Measurements from ENCODE around the gene PARD3. TPM values are rescaled to one million over a fixed set of nuclear protein-coding genes. Genes with fewer than 3 reads are reported as not detected.

The PARD3 gene
- total RNA-seq, 1 donor from 2014 or later = 58.7 TPM

DNA sequence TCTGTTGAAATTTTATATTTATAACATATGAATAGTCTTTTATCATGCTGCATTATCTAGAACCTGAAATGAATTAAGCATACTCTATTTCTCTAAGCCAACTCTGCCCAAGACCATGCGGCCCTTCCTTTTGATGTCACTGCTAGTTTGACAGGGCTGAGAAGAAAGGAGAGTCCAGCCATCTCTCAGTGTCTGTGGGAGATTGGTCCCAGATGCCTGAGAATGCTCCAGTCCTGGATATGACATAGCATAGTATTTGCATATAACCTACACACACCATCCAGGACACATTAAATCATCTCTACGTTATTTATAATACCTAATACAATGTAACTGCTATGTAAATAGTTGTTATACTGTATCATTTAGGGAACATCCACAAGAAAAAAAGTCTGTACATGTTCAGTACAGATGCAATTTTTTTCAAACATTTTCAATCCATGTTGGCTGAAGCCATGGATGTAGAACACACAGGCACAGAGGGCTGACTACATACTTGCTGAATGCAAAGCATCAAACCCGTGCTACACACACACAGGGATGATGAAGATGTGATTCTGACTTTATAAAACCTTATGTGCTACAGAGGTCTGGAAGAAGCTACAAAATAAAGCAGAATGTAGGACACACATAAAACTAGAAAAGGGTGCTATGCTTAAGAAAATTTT is 315.4 kb downstream of the PARD3 start:
- Histone ChIP-seq H4K20me1 (ENCODE audit: low read depth) (no peaks in the 10 kb centered on the region), H3K9ac (no peak overlapping the region), H3K9me3 (ENCODE audit: low read depth) (no peaks in the 10 kb centered on the region), H3K79me2 (ENCODE audit: low read depth) (no peaks in the 10 kb centered on the region), H2AFZ (replicated peaks) (no peak overlapping the region), H3K27me3 (no peaks in the 10 kb centered on the region), H3K4me3 (no peak overlapping the region), H3K4me1 (no peaks in the 10 kb centered on the region), H3K27ac (no peak overlapping the region), H3K36me3 (no peaks in the 10 kb centered on the region), H3K4me2 (no peak overlapping the region), H3F3A (ENCODE audit: low read depth) (no peaks in the 10 kb centered on the region)
- DNase-seq (ENCODE audit: low spot score) = no peak
- Mint-ChIP-seq H3K36me3 (peaks cover 12% of the 10 kb centered on the region), H3K27me3 (ENCODE audit: insufficient read depth, low read depth) (peaks cover 2% of the 10 kb centered on the region), H3K4me3 (no peak overlapping the region), H3K27ac (no peak overlapping the region), H3K9me3 (peaks cover 2% of the 10 kb centered on the region), H3K4me1 (peaks cover 19% of the 10 kb centered on the region)
- no peak for TF ChIP-seq EZH2phosphoT487 (IDR thresholded peaks at IDR 0.05)
- TF ChIP-seq, protein P1, sequence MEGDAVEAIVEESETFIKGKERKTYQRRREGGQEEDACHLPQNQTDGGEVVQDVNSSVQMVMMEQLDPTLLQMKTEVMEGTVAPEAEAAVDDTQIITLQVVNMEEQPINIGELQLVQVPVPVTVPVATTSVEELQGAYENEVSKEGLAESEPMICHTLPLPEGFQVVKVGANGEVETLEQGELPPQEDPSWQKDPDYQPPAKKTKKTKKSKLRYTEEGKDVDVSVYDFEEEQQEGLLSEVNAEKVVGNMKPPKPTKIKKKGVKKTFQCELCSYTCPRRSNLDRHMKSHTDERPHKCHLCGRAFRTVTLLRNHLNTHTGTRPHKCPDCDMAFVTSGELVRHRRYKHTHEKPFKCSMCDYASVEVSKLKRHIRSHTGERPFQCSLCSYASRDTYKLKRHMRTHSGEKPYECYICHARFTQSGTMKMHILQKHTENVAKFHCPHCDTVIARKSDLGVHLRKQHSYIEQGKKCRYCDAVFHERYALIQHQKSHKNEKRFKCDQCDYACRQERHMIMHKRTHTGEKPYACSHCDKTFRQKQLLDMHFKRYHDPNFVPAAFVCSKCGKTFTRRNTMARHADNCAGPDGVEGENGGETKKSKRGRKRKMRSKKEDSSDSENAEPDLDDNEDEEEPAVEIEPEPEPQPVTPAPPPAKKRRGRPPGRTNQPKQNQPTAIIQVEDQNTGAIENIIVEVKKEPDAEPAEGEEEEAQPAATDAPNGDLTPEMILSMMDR (IDR thresholded peaks at IDR 0.05) = no peak
- TF ChIP-seq EZH2 (IDR thresholded peaks at IDR 0.05) = no peak

DNA sequence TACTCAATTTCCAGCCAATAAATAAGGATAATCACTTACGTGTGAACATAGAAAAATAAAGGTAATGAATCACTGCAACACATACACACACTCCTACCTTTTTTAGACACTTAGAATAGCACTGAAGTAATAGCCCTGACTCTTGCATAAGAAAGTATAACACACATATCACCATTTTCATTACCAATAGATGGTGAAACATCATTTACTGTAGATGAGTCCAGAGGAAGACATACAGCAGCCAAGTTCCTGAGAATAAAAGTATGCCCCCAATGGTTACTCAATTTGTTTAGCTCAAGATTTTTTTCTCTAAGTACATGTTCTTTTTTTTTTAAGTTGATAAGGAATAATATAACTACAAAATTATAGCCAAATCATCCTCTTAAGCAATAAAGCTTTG is 316.3 kb downstream of the PARD3 start:
- H3K79me2 ChIP-seq (ENCODE audit: low read depth) = no peaks in the 10 kb centered on the region
- H2AFZ ChIP-seq (replicated peaks) = no peak overlapping the region
- no peaks in the 10 kb centered on the region for H3K36me3 ChIP-seq
- H3K4me3 ChIP-seq = no peak overlapping the region
- Mint-ChIP-seq H3K9me3 (peaks cover 2% of the 10 kb centered on the region), H3K4me1 (peaks cover 17% of the 10 kb centered on the region), H3K36me3 (peaks cover 12% of the 10 kb centered on the region), H3K4me3 (no peak overlapping the region), H3K27me3 (ENCODE audit: insufficient read depth, low read depth) (no peaks in the 10 kb centered on the region), H3K27ac (no peak overlapping the region)
- H4K20me1 ChIP-seq (ENCODE audit: low read depth) = no peaks in the 10 kb centered on the region
- H3K9ac ChIP-seq = no peak overlapping the region
- H3K4me2 ChIP-seq = no peak overlapping the region
- no peak for DNase-seq (ENCODE audit: low spot score)
- no peaks in the 10 kb centered on the region for H3F3A ChIP-seq (ENCODE audit: low read depth)
- TF ChIP-seq EZH2phosphoT487 (IDR thresholded peaks at IDR 0.05) = no peak
- TF ChIP-seq, protein P1 (IDR thresholded peaks at IDR 0.05) = no peak
- no peak for TF ChIP-seq EZH2 (IDR thresholded peaks at IDR 0.05)
- no peaks in the 10 kb centered on the region for H3K4me1 ChIP-seq
- H3K9me3 ChIP-seq (ENCODE audit: low read depth) = no peaks in the 10 kb centered on the region
- no peak overlapping the region for H3K27ac ChIP-seq
- no peaks in the 10 kb centered on the region for H3K27me3 ChIP-seq

DNA sequence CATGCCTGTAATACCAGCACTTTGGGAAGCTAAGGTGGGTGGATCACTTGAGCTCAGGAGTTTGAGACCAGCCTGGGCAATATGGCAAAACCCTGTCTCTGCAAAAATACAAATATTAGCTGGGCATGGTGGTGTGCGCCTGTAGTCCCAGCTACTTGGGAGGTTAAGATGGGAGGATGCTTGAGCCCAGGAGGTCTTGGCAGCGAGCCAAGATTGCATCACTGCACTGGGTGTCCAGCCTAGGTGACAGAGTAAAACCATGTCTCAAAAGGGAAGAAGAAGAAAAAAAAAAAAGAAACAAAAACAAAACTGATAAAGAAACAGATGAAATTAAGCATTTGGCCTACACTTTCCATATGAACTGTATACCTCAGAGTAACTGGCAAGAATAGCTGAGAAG is 319.2 kb downstream of the PARD3 start:
- Histone ChIP-seq H2AFZ (replicated peaks) (no peak overlapping the region), H3K9ac (no peak overlapping the region), H3K79me2 (ENCODE audit: low read depth) (no peaks in the 10 kb centered on the region), H3K27me3 (no peaks in the 10 kb centered on the region), H3K27ac (no peak overlapping the region), H3K4me1 (no peaks in the 10 kb centered on the region), H3F3A (ENCODE audit: low read depth) (no peaks in the 10 kb centered on the region), H3K9me3 (ENCODE audit: low read depth) (no peaks in the 10 kb centered on the region), H3K4me2 (no peak overlapping the region), H3K4me3 (no peak overlapping the region), H3K36me3 (no peaks in the 10 kb centered on the region), H4K20me1 (ENCODE audit: low read depth) (no peaks in the 10 kb centered on the region)
- Mint-ChIP-seq H3K4me1 (peaks cover 24% of the 10 kb centered on the region), H3K9me3 (no peaks in the 10 kb centered on the region), H3K27ac (no peak overlapping the region), H3K36me3 (peaks cover 6% of the 10 kb centered on the region), H3K27me3 (ENCODE audit: insufficient read depth, low read depth) (no peaks in the 10 kb centered on the region), H3K4me3 (no peak overlapping the region)
- no peak for DNase-seq (ENCODE audit: low spot score)
- TF ChIP-seq, protein P1 (IDR thresholded peaks at IDR 0.05) = no peak
- TF ChIP-seq EZH2phosphoT487 (IDR thresholded peaks at IDR 0.05) (no peak), EZH2 (IDR thresholded peaks at IDR 0.05) (no peak)

Data from neural progenitor cell (in vitro differentiated cells).